ENCODE measurements around the gene PRKAR1B. TPM values are rescaled to one million over a fixed set of nuclear protein-coding genes. Genes with fewer than 3 reads are reported as not detected.

The PRKAR1B gene
- total RNA-seq, 1 donor from 2014 or later, result 16.5 TPM

DNA sequence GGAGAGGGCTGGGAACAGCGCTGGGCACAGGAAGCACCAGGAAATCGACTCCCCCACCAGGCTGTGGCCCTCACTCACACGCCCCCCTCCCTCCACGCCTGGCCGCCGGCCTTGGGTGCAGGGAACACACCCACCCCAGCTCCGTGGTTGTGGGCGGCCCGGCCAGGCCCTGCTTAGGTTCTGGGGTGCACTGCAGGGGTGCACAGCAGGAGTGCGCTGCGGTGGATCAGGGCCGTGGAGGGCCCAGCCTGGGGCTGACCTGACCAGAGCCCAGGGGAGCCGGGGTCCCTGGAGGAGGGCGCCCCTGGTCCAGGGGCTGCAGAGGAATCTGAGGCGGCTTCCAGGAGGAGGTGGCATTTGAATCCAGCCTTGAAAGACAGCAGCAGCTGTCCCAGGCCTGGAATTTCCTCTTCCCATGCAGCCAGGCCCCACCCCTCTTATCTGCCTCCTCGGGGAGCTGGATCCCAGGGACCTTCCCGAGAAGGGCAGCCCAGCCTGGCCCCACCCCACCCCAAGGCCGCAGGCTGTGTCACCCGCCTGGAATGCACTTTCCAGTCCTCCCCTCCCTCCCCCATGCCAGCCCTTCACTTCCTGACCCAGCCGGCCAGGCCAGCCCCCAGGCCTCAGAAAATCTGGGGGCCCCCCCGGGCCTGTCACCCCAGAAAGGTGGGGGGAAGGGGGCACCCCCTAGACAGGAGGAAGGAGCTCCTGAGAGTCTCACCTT is 189.0 kb downstream of the PRKAR1B start:
- ATAC-seq (ENCODE audit: poor library complexity), result peak; percentile 73
- peak; percentile 63 for DNase-seq
- intact Hi-C loops (cut with DNase I), result no loop called here

GRCh38 chr7:536231-536630 is 190.8 kb downstream of the PRKAR1B start:
- ATAC-seq (ENCODE audit: poor library complexity) (no peak), DNase-seq (no peak)
- intact Hi-C loops (cut with DNase I), result no loop called here

- ATAC-seq (ENCODE audit: poor library complexity) (no peak), DNase-seq (no peak)
- intact Hi-C loops (cut with DNase I), result no loop called here
Measured at GRCh38 chr7:534959-535358, 192.1 kb downstream of the PRKAR1B start.

GRCh38 chr7:534075-534474 is 193.0 kb downstream of the PRKAR1B start:
- no peak for ATAC-seq (ENCODE audit: poor library complexity)
- intact Hi-C loops (cut with DNase I), result no loop called here

DNA sequence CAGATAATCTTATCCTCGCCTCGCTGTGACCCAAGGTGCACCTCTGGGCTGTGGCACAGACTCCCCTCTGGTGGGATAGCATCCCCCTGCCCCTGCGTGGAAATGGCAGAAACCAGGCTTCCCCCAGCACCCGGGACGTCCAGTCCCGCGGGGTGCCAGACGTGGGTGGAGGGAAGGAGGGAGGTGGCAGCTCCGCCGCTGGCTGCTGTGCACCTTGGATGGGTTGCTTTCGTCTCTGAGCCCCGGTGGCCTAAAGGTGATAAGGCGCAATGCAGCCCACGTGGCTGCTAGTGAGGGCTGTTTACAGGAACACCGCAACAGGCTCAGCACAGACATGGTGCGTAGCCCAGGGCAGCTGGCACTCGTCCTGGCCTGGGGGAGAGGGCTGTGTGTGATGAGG is 193.8 kb downstream of the PRKAR1B start:
- ATAC-seq (ENCODE audit: poor library complexity), result no peak
- intact Hi-C loops (cut with DNase I), result no loop called here
- DNase-seq, result no peak

More at GRCh38 chr7:534075-534474, 193.0 kb downstream of the PRKAR1B start:
- no peak for DNase-seq

- intact Hi-C loops (cut with DNase I), result no loop called here
- no peak for ATAC-seq (ENCODE audit: poor library complexity)
- no peak for DNase-seq
Measured at GRCh38 chr7:532379-533143, 194.5 kb downstream of the PRKAR1B start.

DNA sequence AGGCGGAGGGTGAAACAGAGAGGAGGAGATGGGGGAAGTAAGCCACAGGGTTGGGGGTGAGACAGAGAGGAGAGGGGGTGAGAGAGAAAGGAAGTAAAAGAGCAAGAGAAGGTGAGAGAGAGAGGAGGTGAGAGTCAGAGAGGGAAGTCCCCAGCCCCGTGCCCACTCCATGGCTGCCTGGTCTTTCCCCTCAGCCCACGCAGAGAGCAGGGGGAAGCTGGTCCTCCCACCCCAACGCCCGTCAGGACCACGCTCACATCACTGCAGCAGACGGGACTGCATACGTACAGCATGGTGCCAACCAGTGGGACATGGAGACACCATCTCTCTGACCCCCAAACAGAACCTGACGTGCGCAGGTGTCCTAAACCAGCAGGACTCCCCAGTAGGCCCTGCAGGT is 195.3 kb downstream of the PRKAR1B start:
- ATAC-seq (ENCODE audit: poor library complexity), result no peak
- no peak for DNase-seq
- intact Hi-C loops (cut with DNase I), result no loop called here

- intact Hi-C loops (cut with DNase I), result loop anchor here (10.0 kb wide), 1 partner anchor 116 kb away; no protein-coding TSS in a partner anchor
- ATAC-seq (ENCODE audit: poor library complexity) (no peak), DNase-seq (no peak)
Measured at GRCh38 chr7:528451-528850, 198.6 kb downstream of the PRKAR1B start.

- intact Hi-C loops (cut with DNase I), result loop anchor here (10.0 kb wide), 1 partner anchor 117 kb away; no protein-coding TSS in a partner anchor
- ATAC-seq (ENCODE audit: poor library complexity) (no peak), DNase-seq (no peak)
Measured at GRCh38 chr7:527723-528122, 199.4 kb downstream of the PRKAR1B start.

- intact Hi-C loops (cut with DNase I), result loop anchor here (10.0 kb wide), 1 partner anchor 118 kb away; no protein-coding TSS in a partner anchor
- ATAC-seq (ENCODE audit: poor library complexity), result no peak
- DNase-seq, result no peak
Measured at GRCh38 chr7:526460-527034, 200.5 kb downstream of the PRKAR1B start.

GRCh38 chr7:525740-526139 is 201.3 kb downstream of the PRKAR1B start:
- intact Hi-C loops (cut with DNase I), result loop anchor here (10.0 kb wide), 1 partner anchor 119 kb away; no protein-coding TSS in a partner anchor
- DNase-seq (no peak), ATAC-seq (ENCODE audit: poor library complexity) (no peak)

- no peak for DNase-seq
- intact Hi-C loops (cut with DNase I), result loop anchor here (5.0 to 10.0 kb wide), 3 partner anchors 120 to 208 kb away; no protein-coding TSS in a partner anchor
- no peak for ATAC-seq (ENCODE audit: poor library complexity)
Measured at GRCh38 chr7:524800-525199, 202.3 kb downstream of the PRKAR1B start.

DNA sequence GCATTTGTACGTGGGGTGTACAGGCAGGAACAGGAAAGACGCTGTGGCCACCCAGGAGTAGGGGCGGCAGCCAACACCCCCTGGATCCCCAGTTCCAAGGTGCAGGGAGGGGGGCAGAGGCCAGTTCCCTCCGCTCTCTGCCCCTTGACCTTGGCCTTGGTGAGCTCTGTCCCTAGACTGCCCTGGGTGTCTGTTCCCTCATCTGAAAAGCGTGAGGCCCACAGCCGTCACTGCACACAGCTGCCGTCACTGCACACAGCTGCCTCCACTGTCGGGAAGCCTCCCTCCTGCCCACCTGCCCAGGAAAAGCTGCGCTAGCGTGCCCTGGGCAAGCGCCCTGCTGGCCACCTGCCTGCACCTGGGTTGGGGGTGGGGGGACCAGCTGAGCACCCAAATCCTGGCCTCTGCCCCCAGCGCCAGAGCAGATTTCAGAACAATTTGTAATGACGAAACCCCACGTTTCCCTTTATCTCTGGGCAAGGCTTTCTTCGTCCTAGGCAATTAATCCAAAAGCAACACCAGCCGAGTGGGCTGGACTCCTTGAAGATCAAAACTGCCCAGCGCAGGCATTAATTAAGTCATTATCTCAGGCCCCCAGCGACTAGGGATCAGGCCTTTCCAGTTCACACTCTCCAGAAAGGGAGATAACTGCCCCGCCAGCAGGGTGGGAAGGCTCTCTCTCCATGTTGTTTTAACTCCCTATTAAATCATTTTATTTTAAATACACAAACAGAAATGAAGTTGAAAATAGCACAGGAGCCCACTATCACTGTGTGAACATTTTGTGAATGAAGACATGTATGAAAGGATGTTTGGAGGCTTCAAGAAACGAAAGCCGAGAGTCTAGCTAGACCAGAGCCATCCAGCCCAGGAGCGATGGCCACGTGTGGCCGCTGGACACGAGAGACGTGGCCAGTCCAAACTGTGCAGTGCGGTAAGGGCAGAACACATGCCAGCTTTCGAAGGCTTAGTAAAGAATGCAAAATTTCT is 203.4 kb downstream of the PRKAR1B start:
- intact Hi-C loops (cut with DNase I), result loop anchor here (5.0 to 10.0 kb wide), 3 partner anchors 121 to 209 kb away; no protein-coding TSS in a partner anchor
- no peak for ATAC-seq (ENCODE audit: poor library complexity)
- DNase-seq, result no peak

- DNase-seq (no peak), ATAC-seq (ENCODE audit: poor library complexity) (peak; percentile 0)
- intact Hi-C loops (cut with DNase I), result loop anchor here (5.0 to 10.0 kb wide), 3 partner anchors 122 to 209 kb away; no protein-coding TSS in a partner anchor
Measured at GRCh38 chr7:522951-523314, 204.1 kb downstream of the PRKAR1B start.

DNA sequence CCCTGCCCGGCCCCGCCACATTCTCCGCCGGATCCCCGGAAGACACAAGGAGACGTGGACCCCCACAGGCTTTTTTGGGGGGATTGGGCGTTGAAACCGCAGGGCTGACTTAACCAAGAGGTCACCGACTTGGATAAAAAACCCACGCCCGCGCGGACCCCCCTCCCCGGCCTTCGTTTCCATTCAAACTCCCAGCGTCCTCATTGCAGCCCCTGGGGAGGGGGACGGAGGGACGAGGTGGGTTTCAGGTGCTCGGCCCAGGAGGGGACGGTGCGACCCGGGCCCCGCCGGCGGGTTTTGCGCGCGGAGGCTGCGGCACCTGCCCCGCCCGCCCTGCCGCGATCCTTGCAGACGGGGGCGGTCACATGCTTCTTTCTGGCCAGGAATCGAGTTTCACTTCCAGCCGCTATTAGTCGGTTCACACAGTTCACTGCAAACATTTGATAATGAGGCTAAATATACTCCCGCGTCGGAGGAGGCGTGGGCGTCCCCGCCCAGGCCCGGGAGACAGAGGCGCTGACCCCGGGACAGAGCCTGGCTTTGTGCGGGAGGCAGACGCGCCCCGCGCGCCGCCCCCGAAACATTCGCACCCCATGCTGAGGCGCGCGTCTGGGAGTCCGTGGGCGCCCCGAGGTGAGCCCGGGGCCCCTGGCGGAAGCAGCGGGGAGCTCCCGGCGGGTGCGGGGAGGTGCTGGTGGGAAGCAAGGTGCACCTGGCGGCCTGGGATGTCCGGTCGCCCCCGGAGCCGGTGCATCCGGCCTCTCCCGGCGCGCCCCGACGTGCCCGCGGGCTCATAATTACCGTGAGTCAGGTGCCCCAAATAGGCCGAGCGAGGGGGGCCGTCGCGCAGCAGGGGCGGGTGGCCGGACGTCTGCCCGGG is 204.8 kb downstream of the PRKAR1B start:
- peak; percentile 63 for DNase-seq
- peak; percentile 63 for ATAC-seq (ENCODE audit: poor library complexity)
- intact Hi-C loops (cut with DNase I), result loop anchor here (5.0 to 10.0 kb wide), 3 partner anchors 122 to 210 kb away; no protein-coding TSS in a partner anchor

GRCh38 chr7:521221-522070 is 205.6 kb downstream of the PRKAR1B start:
- intact Hi-C loops (cut with DNase I), result loop anchor here (5.0 to 10.0 kb wide), 3 partner anchors 123 to 211 kb away; no protein-coding TSS in a partner anchor
- ATAC-seq (ENCODE audit: poor library complexity) (peak; percentile 53), DNase-seq (peak; percentile 88)
